CD4-positive, alpha-beta T cell treated with Interleukin-15 for 4 hours (primary cell): ENCODE data around the gene EFS.
A peak's percentile ranks its signal among the peaks of the same experiment; 100 is the strongest.

Source experiments
- DNase-seq: peaks from one replicate; pipeline ENCODE4 v3.0.0-alpha.2; 2020; ENCODE audit warnings: low spot score

Gene EFS

DNA sequence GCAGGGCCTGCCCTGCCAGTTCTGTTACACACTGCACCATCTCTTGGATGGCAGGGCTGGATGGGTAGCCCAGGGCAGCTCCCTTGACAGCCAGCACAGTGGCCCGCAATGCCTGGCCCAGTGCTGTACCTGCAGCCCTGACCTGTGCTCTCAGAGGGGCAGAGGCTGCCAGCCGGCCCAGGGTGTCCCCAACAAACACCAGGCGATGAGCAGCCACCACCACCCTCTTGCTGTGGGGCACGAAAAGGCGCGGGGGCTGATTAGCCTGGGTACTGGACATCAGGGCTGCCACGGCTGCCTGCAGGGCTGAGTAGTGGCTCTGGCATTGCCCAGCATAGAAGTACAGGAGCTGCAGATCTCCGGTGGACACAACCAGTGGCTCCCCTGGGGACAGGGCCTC, 7.7 kb downstream of the EFS start:
- no peak for DNase-seq

- DNase-seq: no peak
These were observed 8.3 kb downstream of the EFS start for GRCh38 chr14:23356662-23357061.

DNA sequence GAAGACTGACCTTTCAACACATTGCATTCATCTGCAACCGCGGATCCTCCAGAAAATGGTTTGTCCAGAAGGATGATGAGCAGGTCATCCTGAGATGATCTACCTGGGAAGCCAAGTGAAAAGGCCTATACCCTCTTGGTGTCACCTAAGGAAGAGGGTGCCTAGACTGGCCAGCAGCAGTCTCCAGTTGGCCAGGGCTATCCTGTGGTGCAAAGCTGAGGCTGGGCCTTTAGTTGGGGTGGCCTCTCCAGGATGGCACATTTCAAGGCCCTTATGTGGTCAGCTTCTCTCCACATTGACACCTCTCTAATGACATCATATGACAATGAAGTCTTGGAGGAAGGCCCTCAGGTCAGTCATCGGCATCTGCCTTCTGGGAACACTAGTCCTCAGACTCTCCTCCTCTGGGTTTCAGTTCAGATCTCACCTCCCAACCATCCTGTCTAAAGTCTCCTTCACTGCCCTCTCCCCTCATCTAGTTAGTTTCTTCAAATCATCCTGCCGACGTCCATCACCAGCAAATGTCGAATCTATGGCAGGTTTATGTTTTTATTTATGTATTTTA, 9.0 kb downstream of the EFS start:
- DNase-seq: no peak

GRCh38 chr14:23354990-23355389, 10.0 kb downstream of the EFS start:
- no peak for DNase-seq

GRCh38 chr14:23353433-23353780, 11.6 kb downstream of the EFS start:
- DNase-seq: no peak

DNA sequence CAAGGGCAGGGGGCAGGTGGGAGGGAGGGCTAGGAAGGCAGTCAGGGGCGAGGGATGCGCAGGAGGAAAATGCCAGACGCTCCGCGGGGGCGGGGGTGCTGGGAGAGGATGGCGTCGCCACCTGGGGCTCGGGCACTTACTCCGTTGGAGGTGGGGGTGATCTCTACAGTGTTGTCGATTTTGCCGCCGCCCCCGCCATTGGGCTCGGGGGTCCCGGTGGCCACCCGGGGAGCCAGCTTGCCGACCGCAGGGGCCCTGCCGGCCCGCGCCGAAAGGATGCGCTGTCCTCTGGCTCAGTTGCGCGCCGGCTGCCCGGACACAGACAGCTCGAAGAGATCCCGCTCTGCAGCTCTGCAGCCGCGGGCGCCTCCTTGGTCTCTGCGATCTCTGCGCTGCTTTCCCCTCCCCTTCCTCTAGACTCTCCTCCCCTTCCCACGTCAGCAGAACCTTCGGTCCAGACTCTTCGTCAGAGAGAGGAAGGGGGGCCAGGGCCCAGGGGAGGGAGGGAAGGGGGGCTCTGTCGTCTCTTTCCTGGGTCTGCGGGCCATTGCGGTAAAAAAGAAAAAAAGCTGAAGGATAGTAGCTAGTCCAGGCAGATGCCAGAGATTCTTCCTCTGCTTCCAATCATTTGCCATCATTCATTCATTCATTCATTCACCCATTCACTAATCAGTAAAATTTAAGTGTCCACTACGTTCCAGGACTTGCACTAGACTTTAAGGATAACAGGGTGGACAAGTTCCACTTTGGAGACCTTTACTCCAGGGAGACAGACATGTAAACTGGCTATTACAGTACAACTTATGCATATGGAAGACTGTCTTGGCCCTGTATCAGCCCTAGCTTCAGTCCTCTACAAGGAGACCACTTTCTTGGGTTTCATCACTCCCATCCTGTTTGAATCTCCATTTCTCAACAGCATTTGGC, 12.2 kb downstream of the EFS start, which contains the start of gene SLC22A17:
TSS of gene SLC22A17 (minus strand) at position 382 of the 927 bp plus-strand sequence.
- DNase-seq: peak; percentile 37

- DNase-seq: no peak
These were observed 13.1 kb downstream of the EFS start for GRCh38 chr14:23351681-23352505.

GRCh38 chr14:23349156-23349845, 15.7 kb downstream of the EFS start:
- no peak for DNase-seq

- no peak for DNase-seq
These were observed 16.7 kb downstream of the EFS start for GRCh38 chr14:23348297-23348655.

GRCh38 chr14:23347406-23348296, 17.3 kb downstream of the EFS start:
- no peak for DNase-seq

DNA sequence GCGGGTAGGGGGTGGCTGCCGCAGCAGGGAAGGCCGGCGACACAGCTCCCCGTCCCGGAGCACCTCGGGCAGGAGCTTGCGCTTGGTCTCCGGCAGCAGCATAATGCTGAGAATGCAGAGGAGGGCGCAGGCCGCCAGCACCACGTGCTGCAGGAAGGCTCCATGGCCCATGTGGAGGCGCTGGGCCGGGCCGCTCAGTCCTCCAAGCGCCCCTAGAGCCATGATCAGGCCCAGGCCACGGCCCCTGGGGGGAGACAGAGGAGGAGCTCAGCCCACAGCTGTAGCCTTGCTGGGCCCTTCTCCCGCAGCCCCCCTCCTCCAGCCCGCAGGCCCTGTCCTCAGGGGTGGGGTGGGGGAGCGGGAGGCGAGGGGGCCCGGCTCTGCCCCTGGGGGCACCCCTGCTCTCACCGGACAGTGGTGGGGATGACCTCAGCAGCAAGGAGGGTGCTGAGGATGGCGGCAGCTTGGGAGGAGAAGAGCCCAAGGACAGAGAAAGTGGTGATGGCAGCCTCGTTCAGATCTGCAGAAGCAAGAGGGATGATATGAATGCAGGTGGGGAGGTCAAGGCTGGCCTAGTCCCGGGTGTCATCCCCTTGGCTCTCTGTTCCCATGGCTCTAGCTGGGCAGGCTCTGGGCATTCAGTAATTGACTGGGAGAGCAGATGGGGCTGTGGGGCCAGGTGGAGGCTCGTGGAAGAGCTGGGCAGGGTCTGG, 18.1 kb downstream of the EFS start:
- DNase-seq: no peak

DNA sequence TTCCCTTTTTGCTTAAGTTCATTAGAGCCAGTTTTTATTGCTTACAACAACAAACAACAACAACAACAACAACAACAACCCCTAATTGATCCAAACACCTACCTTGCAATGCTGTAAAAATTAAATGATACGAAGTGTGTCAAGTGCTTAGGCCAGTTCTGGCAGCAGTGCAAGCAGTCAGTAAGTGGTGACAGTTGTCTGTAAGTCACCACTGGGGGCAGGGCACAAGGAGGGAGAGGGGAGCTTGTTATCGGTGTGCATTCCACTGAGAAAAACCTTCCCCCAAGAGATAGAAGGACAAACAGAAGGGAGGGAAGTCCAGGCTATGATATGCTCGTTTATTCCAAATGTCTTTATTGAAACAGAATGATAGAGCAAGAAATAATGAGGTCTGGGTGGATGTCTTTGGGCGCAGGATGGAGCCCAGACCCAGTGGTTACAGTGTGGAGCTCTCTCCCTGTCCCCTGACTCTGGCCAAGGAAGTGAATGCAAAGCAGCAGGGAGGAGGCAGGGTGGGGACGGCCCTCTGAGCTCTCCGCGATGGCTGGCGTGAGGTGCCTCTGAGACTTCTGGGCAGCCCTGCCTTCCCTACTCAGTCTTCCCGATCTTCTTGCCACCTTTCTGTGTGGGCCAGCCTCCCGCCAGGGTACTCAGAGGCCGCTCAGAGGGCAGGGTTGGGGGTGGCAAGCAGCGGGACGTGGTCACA, 18.8 kb downstream of the EFS start:
- no peak for DNase-seq

DNA sequence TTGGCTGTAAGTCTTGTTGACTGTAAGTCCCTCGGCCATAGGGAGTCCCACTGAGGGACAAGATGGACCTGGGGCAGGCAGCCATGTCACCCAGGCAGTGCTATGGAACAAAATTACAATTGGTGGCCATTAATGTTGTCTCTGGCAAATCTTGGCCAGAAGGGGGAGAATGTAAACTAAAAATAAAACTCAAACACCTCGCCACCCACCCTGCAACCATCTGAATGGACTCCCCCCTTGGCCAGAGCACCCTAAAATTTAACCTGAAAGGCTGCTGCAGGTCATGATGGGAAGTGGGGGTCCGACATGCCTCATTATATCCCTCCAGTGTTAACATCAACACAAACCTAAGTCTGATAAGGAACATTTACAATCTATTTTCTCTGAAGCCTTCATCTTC, 20.5 kb downstream of the EFS start:
- DNase-seq: no peak

DNA sequence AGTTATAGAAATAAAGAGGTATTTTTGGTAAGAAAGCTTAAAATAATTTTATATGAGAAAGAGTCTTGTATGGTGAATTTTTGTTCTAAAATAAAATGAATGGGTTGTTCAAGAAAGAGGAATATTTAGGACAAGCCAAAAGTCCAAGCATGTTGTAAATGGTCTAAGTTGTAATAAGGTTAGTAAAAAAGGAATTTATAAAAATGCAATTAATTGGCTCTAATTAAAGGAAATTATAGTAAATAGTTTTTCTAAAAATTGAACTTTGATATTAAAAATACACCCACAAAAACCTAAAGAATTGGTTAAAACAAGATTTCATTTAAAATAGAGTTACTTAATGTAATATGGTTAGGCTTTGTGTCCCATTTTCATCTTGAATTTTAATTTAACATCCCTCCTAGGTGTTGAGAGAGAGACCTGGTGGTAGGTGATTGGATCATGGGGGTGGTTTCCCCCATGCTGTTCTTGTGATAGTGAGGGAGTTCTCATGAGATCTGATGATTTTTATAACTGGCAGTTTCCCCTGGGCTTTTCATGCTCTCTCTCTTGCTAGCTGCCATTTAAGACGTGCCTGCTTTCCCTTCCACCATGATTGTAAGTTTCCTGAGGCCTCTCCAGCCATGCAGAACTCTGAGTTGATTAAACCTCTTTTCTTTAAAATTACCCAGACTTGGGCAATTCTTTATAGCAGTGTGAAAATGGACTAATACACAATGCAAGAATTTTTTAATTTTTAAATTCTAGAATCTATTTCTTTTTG, 25.3 kb downstream of the EFS start:
- no peak for DNase-seq

DNA sequence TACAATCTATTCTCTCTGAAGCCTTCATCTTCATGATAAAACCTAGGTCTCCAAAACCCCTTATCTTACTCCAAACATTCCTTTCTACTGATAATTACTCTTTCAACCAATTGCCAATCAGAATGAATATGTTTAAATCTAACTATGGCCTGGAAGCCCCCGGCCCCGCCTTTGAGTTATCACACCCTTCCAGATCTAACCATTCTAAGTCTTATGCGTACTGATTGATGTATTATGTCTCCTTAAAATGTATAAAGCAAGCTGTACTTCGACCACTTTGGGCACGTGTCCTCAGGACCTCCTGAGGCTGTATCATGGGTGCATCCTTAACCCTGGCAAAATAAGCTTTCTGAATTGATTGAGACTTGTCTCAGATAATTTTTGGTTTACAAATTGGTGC, 29.3 kb downstream of the EFS start:
- DNase-seq: no peak

- DNase-seq: peak; percentile 76
These were observed 36.8 kb downstream of the EFS start for GRCh38 chr14:23327947-23328744.

- DNase-seq: no peak
These were observed 38.3 kb downstream of the EFS start for GRCh38 chr14:23326491-23327332.
